Panc1 (cell line): ENCODE data around the gene IP6K1.

Experiments
- POLR2AphosphoS5 ChIP-seq: IDR thresholded peaks from 2 replicates; pipeline ENCODE4 v1.6.1; 2012; ENCODE audit warnings: mild to moderate bottlenecking, low read depth, low read length, moderate library complexity
- TCF7L2 ChIP-seq: IDR thresholded peaks from 2 replicates; pipeline ENCODE4 v1.6.1; 2011; ENCODE audit warnings: mild to moderate bottlenecking, low read depth, low read length, inconsistent platforms

- TF ChIP-seq POLR2AphosphoS5 (no peak), TCF7L2 (no peak)
Observed at GRCh38 chr3:49750056-49750455, 36.3 kb downstream of the IP6K1 start.
